ENCODE data around the gene ZNF841. TPM values are rescaled to one million over a fixed set of nuclear protein-coding genes. Genes with fewer than 3 reads are reported as not detected.
"Not testable (repeated sequence)": the region's sequence is repeated elsewhere in the genome, so short reads cannot be mapped to it uniquely, and the experiment has no call there.

The ZNF841 gene
- total RNA-seq, 2 donors from 2014 or later: 23.5 TPM

GRCh38 chr19:52026255-52026990 is 69.1 kb downstream of the ZNF841 start:
- H3K27ac Mint-ChIP-seq; ATAC-seq; DNase-seq (ENCODE audit: low spot score in 2 of 2): not testable (repeated sequence)
- H3K36me3 Mint-ChIP-seq: peaks cover 81 to 95% of the 10 kb centered on the region in 2 donors
- H3K9me3 Mint-ChIP-seq: peaks cover 37 to 41% of the 10 kb centered on the region in 2 donors

GRCh38 chr19:52024478-52024877 is 71.1 kb downstream of the ZNF841 start:
- DNase-seq (ENCODE audit: low spot score in 2 of 2); ATAC-seq; H3K27ac Mint-ChIP-seq: not testable (repeated sequence)
- Mint-ChIP-seq H3K36me3 (peaks cover 91 to 95% of the 10 kb centered on the region in 2 donors), H3K9me3 (peaks cover 38 to 42% of the 10 kb centered on the region in 2 donors)

GRCh38 chr19:52022193-52022592 is 73.4 kb downstream of the ZNF841 start:
- Mint-ChIP-seq H3K9me3 (peaks cover 44% of the 10 kb centered on the region in 2 donors), H3K27ac (no peak overlapping the region), H3K36me3 (peaks cover 85 to 97% of the 10 kb centered on the region in 2 donors)
- no peak for DNase-seq (ENCODE audit: low spot score in 2 of 2)
- no peak for ATAC-seq

- Mint-ChIP-seq H3K27ac (no peak overlapping the region), H3K36me3 (peaks cover 85 to 97% of the 10 kb centered on the region in 2 donors), H3K9me3 (peaks cover 49 to 52% of the 10 kb centered on the region in 2 donors)
- DNase-seq (ENCODE audit: low spot score in 2 of 2) (no peak), ATAC-seq (peak in 1 of 2 donors; percentile 44)
Observed at GRCh38 chr19:52020506-52020905, 75.1 kb downstream of the ZNF841 start.

Other genes with a start within 250 kb of the ZNF841 start
- 1 to 10 TPM; 5.7 to 7.9 TPM for gene ZNF577, start 207.8 kb downstream of the ZNF841 start, total RNA-seq
- gene ZNF649, start 190.7 kb downstream of the ZNF841 start, total RNA-seq: 10 to 100 TPM in 1 of 2 donors, 1 to 10 TPM in 1; 8.2 to 10.3 TPM
- gene ZNF613, start 168.3 kb downstream of the ZNF841 start, total RNA-seq: 1 to 10 TPM; 2.6 to 4.1 TPM
- 1 to 10 TPM; 8.7 to 9.5 TPM for gene ZNF350, start 108.9 kb downstream of the ZNF841 start, total RNA-seq
- 10 to 100 TPM in 1 of 2 donors, 1 to 10 TPM in 1; 9.9 to 17.1 TPM for gene ZNF615, start 87.6 kb downstream of the ZNF841 start, total RNA-seq
- gene ZNF614, start 67.4 kb downstream of the ZNF841 start, total RNA-seq: 1 to 10 TPM; 7.6 to 9.0 TPM
- gene ZNF432, start 46.9 kb downstream of the ZNF841 start, total RNA-seq: 10 to 100 TPM; 15.9 to 17.9 TPM
- gene ZNF616, start 44.2 kb upstream of the ZNF841 start, total RNA-seq: 10 to 100 TPM in 1 of 2 donors, 1 to 10 TPM in 1; 9.6 to 10.9 TPM
- 10 to 100 TPM; 11.8 to 11.9 TPM for gene ZNF836, start 75.9 kb upstream of the ZNF841 start, total RNA-seq
- gene PPP2R1A, start 94.3 kb upstream of the ZNF841 start, total RNA-seq: 100 to 1,000 TPM; 160 to 231 TPM
- 10 to 100 TPM; 22.4 to 24.2 TPM for gene ZNF766, start 173.8 kb upstream of the ZNF841 start, total RNA-seq
- 1 to 10 TPM; 2.0 to 9.9 TPM for gene ZNF480, start 201.4 kb upstream of the ZNF841 start, total RNA-seq
- gene ZNF610, start 240.5 kb upstream of the ZNF841 start, total RNA-seq: 1 to 10 TPM in 1 of 2 donors, under 1 TPM in 1; 0.58 to 1.1 TPM